Left lung (tissue), 10 donors: ENCODE measurements around the gene AFF2. TPM values are rescaled to one million over a fixed set of nuclear protein-coding genes. Genes with fewer than 3 reads are reported as not detected.

Experiments used
- ATAC-seq: fragments of 200-7000 bp; cut with Tn5 transposase; one replicate; pipeline ENCODE4 v1.9.1; 2020; ENCODE audit warnings: moderate library complexity
- DNase-seq, 4 donors: peaks; one replicate each; pipeline ENCODE4 v3.0.0-alpha.2; 2013 to 2020
- H3K27ac ChIP-seq, 2 donors: fragments of 200-600 bp; sonication (generic) in 1 of 2; one replicate each; pipeline versions ENCODE4 v1.5.0 to v1.8.0; 2020 to 2021
- H3K27me3 ChIP-seq, 2 donors: fragments of 200-600 bp; sonication (generic) in 1 of 2; one replicate each; pipeline versions ENCODE4 v1.5.0 to v1.8.0; 2020 to 2021
- H3K36me3 ChIP-seq, 2 donors: fragments of 200-600 bp; sonication (generic) in 1 of 2; one replicate each; pipeline versions ENCODE4 v1.5.0 to v1.8.0; 2020 to 2021
- H3K4me1 ChIP-seq, 2 donors: fragments of 200-600 bp; one replicate each; pipeline ENCODE4 v1.8.0; 2021
- H3K4me3 ChIP-seq, 2 donors: fragments of 200-600 bp; sonication (generic) in 1 of 2; one replicate each; pipeline versions ENCODE4 v1.5.0 to v1.8.0; 2020 to 2021; ENCODE audit warnings: mild to moderate bottlenecking in 1 of 2
- H3K9me3 ChIP-seq, 2 donors: fragments of 200-600 bp; sonication (generic) in 1 of 2; one replicate each; pipeline versions ENCODE4 v1.5.0 to v1.8.0; 2020 to 2021
- intact Hi-C, 2 donors: fragments of 100-400 bp; cut with DNase I; formaldehyde crosslinking; loops; one replicate each; pipeline versions ENCODE4 v1.11.2 to v1.14.2; 2022
- polyA plus RNA-seq, 6 donors: library from polyadenylated mRNA; unstranded; fragments of 120-200 nt; gene quantifications; one replicate each; pipeline ENCODE4 v1.2.1, GENCODE V29; 2013; ENCODE audit not compliant: insufficient read length in 6 of 6
- total RNA-seq, 2 donors: library from RNA; stranded (reverse); fragmentation: NEBNext Ultra II Directional; extraction: Animal tissue kit (Norgen Biotek cat#: 25700); gene quantifications; one replicate each; pipeline ENCODE4 v1.2.1, GENCODE V29; 2021
- TF ChIP-seq, protein P1 (sequence below), 2 donors: fragments of 200-600 bp; sonication (generic) in 1 of 2; IDR thresholded peaks; one replicate each; pipeline versions ENCODE4 v1.5.0 to v1.8.0; 2021; ENCODE audit warnings: antibody characterized with exemption in 2 of 2
- donor health status: DM: no; HTN: yes; CAD: no.
- donor health status: DM: no; HTN: no; CAD: no.

Gene AFF2
- total and polyA plus RNA-seq, 8 donors = 4.8 to 10.2 (median 5.7) TPM

DNA sequence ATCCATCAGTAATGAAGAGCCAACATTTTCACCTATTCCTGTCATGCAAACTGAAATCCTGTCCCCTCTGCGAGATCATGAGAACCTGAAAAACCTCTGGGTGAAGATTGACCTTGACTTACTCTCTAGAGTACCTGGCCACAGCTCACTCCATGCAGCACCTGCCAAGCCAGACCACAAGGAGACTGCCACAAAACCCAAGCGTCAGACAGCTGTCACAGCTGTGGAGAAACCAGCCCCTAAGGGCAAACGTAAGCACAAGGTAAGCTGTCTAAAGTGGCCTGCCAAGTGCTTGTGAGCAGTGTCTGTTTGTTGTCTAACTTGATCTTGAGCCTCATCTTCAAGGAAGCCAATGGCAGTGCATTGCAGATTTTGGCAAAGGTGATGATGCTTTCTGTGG lies 455.9 kb downstream of the AFF2 start:
- Histone ChIP-seq H3K9me3 (no peaks in the 10 kb centered on the region), H3K4me3 (no peak overlapping the region), H3K27ac (no peak overlapping the region), H3K27me3 (no peaks in the 10 kb centered on the region), H3K36me3 (no peaks in the 10 kb centered on the region), H3K4me1 (no peaks in the 10 kb centered on the region)
- ATAC-seq = no peak
- intact Hi-C loops = no loop called here
- no peak for DNase-seq
- TF ChIP-seq, protein P1, sequence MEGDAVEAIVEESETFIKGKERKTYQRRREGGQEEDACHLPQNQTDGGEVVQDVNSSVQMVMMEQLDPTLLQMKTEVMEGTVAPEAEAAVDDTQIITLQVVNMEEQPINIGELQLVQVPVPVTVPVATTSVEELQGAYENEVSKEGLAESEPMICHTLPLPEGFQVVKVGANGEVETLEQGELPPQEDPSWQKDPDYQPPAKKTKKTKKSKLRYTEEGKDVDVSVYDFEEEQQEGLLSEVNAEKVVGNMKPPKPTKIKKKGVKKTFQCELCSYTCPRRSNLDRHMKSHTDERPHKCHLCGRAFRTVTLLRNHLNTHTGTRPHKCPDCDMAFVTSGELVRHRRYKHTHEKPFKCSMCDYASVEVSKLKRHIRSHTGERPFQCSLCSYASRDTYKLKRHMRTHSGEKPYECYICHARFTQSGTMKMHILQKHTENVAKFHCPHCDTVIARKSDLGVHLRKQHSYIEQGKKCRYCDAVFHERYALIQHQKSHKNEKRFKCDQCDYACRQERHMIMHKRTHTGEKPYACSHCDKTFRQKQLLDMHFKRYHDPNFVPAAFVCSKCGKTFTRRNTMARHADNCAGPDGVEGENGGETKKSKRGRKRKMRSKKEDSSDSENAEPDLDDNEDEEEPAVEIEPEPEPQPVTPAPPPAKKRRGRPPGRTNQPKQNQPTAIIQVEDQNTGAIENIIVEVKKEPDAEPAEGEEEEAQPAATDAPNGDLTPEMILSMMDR (IDR thresholded peaks at IDR 0.05) = no peak

DNA sequence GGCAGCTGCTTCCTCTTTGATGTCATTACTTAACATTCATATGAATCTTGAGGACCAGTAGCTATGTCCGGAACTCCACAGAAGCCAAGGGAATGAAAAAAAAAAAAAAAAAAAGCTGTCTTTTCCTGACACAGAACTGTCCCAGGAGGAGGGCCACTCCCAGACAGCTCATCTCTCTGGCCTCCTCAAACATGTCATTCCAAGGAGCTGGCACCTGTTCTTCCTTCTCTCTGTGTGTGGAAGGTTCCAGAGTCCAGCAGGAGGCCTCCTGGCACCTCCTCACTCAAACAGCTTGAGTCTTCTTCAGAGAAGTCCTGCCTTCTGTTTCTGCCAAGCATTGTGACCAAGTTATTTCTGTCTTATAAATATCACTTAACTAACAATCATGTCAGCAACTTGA lies 458.5 kb downstream of the AFF2 start:
- ATAC-seq = no peak
- TF ChIP-seq, protein P1 (IDR thresholded peaks at IDR 0.05) = no peak
- Histone ChIP-seq H3K27me3 (no peaks in the 10 kb centered on the region), H3K4me1 (no peaks in the 10 kb centered on the region), H3K4me3 (no peak overlapping the region), H3K27ac (no peak overlapping the region), H3K36me3 (no peaks in the 10 kb centered on the region), H3K9me3 (no peaks in the 10 kb centered on the region)
- no peak for DNase-seq
- intact Hi-C loops = no loop called here

DNA sequence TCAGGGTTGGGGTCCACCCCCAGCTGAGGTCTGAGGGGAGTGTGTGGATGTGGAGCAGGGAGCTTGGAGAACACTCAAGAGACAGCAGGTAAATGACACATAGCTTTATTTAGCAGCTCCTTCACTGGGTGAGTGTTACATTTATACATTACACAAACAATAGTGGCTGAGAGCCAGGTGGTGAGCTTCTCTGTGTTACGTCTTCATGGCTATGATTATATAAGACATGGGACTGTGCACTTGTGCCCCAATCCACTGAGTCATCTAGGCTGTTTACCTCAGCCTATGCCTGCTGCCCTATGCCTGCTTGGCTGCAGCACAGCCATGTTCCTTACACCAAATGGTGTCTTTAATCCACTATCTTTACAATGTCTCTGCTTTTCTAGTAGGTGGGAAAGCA lies 459.6 kb downstream of the AFF2 start:
- Histone ChIP-seq H3K4me3 (no peak overlapping the region), H3K27ac (no peak overlapping the region), H3K4me1 (no peaks in the 10 kb centered on the region), H3K27me3 (no peaks in the 10 kb centered on the region), H3K36me3 (no peaks in the 10 kb centered on the region), H3K9me3 (no peaks in the 10 kb centered on the region)
- intact Hi-C loops = no loop called here
- DNase-seq (no peak), ATAC-seq (no peak)
- TF ChIP-seq, protein P1 (IDR thresholded peaks at IDR 0.05) = no peak

DNA sequence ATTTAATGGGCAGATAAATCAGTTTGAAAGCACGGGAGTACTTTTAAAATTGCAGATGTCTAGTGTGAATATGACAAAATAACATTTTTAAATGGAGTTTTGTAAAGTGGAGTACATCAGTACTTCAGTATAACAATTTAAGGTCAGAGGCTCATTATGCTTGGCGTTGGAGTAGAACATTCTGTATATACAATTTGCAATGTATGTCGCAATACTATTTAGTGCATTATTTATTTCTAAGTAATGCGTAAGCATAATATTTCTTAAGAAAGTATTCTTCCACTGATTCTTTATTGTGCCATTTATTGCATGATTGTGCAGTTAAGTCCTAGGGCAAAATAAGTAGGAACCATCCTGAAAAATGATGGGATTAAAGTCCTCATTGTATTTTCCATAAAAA lies 461.6 kb downstream of the AFF2 start:
- no peak overlapping the region for H3K27ac ChIP-seq
- no peaks in the 10 kb centered on the region for H3K36me3 ChIP-seq
- intact Hi-C loops = no loop called here
- peak in 1 of 4 donors; percentile 23 for DNase-seq
- no peaks in the 10 kb centered on the region for H3K4me1 ChIP-seq
- no peaks in the 10 kb centered on the region for H3K9me3 ChIP-seq
- no peak for ATAC-seq
- H3K27me3 ChIP-seq = no peaks in the 10 kb centered on the region
- H3K4me3 ChIP-seq = no peak overlapping the region
- TF ChIP-seq, protein P1 (IDR thresholded peaks at IDR 0.05) = no peak

DNA sequence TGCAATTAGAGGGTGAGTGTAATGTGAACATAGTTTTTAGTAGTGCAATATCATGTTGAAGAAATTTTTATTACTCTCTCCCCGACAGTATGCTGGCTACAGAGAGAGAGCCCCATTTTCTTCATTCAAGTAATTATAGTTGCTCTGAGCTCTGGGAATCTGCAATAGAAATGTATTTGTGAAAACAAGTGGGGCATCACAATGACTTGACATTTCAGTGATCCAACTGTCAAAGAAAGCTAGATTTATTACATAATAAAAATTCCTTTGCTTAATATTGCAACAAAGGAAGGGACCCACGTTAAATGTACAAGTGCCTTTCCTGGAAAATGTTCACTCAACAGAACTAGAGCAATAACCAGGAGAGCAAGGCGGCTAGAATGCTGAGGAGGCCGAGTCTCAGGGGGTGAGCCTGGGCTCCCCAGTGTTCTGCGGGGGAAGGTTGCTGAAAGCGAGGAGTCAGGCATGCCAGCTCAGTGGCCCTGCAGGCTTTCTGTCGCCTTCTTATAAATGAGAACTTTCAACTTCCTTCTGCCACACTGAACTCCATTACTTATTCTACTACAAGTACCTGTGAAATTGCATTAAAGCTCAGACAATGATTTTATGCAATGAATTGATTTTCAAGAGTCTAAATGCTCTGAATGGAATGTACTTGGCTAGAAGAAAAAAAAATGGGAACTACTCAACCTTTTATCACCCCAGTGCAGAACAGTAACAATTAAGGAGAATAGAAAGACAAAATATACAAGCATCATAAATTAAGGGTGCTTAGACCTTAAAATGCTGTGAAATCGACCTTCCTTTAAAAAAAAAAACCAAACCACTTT lies 476.4 kb downstream of the AFF2 start:
- no peak for ATAC-seq
- Histone ChIP-seq H3K27ac (no peak overlapping the region), H3K4me1 (no peaks in the 10 kb centered on the region), H3K9me3 (no peaks in the 10 kb centered on the region), H3K27me3 (no peaks in the 10 kb centered on the region), H3K36me3 (no peaks in the 10 kb centered on the region), H3K4me3 (no peak overlapping the region)
- no peak for DNase-seq
- intact Hi-C loops = no loop called here
- TF ChIP-seq, protein P1 (IDR thresholded peaks at IDR 0.05) = no peak
